ENCODE results near the gene GDI2.

- TF ChIP-seq POLR2A (IDR thresholded peaks at IDR 0.05) (peak; percentile 12 to 97), CTCF (IDR thresholded peaks at IDR 0.05) (peak in 1 of 6 experiments; percentile 18)
Measured at GRCh38 chr10:5813341-5814109, at the start of gene GDI2.

Measured in adrenal gland (tissue), 5 donors.